HepG2 (cell line): Measurements from ENCODE around the gene C22orf31. TPM values are rescaled to one million over a fixed set of nuclear protein-coding genes. Genes with fewer than 3 reads are reported as not detected.

Experiments used
- ATAC-seq: fragments of 200-7000 bp; cut with Tn5 transposase; 3 replicates; pipeline ENCODE4 v1.9.1; 2020; ENCODE audit warnings: mild to moderate bottlenecking, moderate library complexity
- BruUV-seq: library from RNA; stranded (reverse); fragments of 400-500 nt; replicated peaks from 2 replicates; lab custom pipeline; 2021; lab: Mats Ljungman, UMichigan
- CTCF ChIA-PET: fragments of 300-600 bp; formaldehyde crosslinking; extraction: SDS; loops from one replicate; lab custom pipeline; 2021; ENCODE audit warnings: low total read pairs, inconsistent platforms, low intra/inter-chr PET ratio; lab: Yijun Ruan, JAX
- POLR2A ChIA-PET: fragments of 350-600 bp; sonication (Branson Sonifier 250); formaldehyde crosslinking; loops from one replicate; lab custom pipeline; 2020; ENCODE audit warnings: antibody characterized with exemption, inconsistent platforms; lab: Yijun Ruan, JAX
- DNase-seq: peaks from one replicate; pipeline ENCODE4 v3.0.0-alpha.2; 2015; ENCODE audit warnings: low spot score
- FAIRE-seq: peaks from 3 replicates; lab custom pipeline; 2011; peaks lifted over from hg19 to GRCh38; lab: Jason Lieb, UNC
- H2AFZ ChIP-seq: one replicate; pipeline ENCODE4 v1.6.1; 2011; ENCODE audit warnings: low read length, inconsistent platforms
- H3K27ac ChIP-seq: fragments of 300-600 bp; 3 replicates; pipeline ENCODE4 v1.8.0; 2011; ENCODE audit warnings: mixed run types, mild to moderate bottlenecking, mixed read lengths, low read length, inconsistent platforms; ENCODE audit not compliant: insufficient read depth; ENCODE audit errors: extremely low read length
- H3K27me3 ChIP-seq, 2 experiments: fragments of 200-600 bp in 1 of 2; 2 replicates in 1 of 2; 3 replicates in 1 of 2; pipeline versions ENCODE4 v1.6.0 to v1.8.0; 2011; ENCODE audit warnings: low read length in 2 of 2, mild to moderate bottlenecking in 2 of 2, moderate library complexity in 2 of 2, inconsistent platforms in 1 of 2; ENCODE audit not compliant: insufficient read depth in 2 of 2, control insufficient read depth in 1 of 2
- H3K36me3 ChIP-seq, 2 experiments: fragments of 200-600 bp in 1 of 2; replicated peaks in 1 of 2; 2 replicates in 1 of 2; 3 replicates in 1 of 2; pipeline versions ENCODE4 v1.5.1 to v1.8.0; 2011; ENCODE audit warnings: low read length in 2 of 2, inconsistent platforms in 1 of 2; ENCODE audit not compliant: insufficient read depth in 2 of 2, control insufficient read depth in 1 of 2
- H3K4me1 ChIP-seq: 2 replicates; pipeline ENCODE4 v1.5.1; 2012; ENCODE audit warnings: low read length, inconsistent platforms; ENCODE audit not compliant: insufficient read depth
- H3K4me2 ChIP-seq: 2 replicates; pipeline ENCODE4 v1.6.0; 2011; ENCODE audit warnings: low read depth, low read length, inconsistent platforms
- H3K4me3 ChIP-seq, 3 experiments: fragments of 200-600 bp in 1 of 3; sonication (generic), shearing (Covaris generic) in 1 of 3; replicated peaks in 1 of 3; 2 replicates each; pipeline ENCODE4 v1.5.1; 2011 to 2016; ENCODE audit warnings: low read length in 3 of 3, inconsistent platforms in 2 of 3, low read depth in 2 of 3, mild to moderate bottlenecking in 2 of 3, control low read depth in 1 of 3, mixed read lengths in 1 of 3; ENCODE audit not compliant: insufficient read depth in 1 of 3
- H3K79me2 ChIP-seq: one replicate; pipeline ENCODE4 v1.6.1; 2011; ENCODE audit warnings: low read length, inconsistent platforms; ENCODE audit not compliant: insufficient read depth
- H3K9ac ChIP-seq: 2 replicates; pipeline ENCODE4 v1.6.0; 2011; ENCODE audit warnings: mild to moderate bottlenecking, low read depth, low read length, inconsistent platforms; ENCODE audit not compliant: insufficient read depth
- H3K9me3 ChIP-seq: 2 replicates; pipeline ENCODE4 v1.5.1; 2012; ENCODE audit warnings: mild to moderate bottlenecking, low read length
- H4K20me1 ChIP-seq: 2 replicates; pipeline ENCODE4 v1.6.0; 2011; ENCODE audit warnings: inconsistent platforms, mild to moderate bottlenecking, low read length, moderate library complexity; ENCODE audit not compliant: insufficient read depth
- AGO2 ChIP-seq: fragments of 200-400 bp; formaldehyde crosslinking; optimal IDR thresholded peaks from 2 replicates; pipeline ENCODE3; 2017; ENCODE audit warnings: mild to moderate bottlenecking, low read depth, low read length, moderate library complexity
- CTCF ChIP-seq: sonication (generic); formaldehyde crosslinking; IDR thresholded peaks from 2 replicates; pipeline ENCODE4 v1.5.0; 2020; ENCODE audit warnings: mild to moderate bottlenecking, missing genetic modification reagents, moderate library complexity
- EED ChIP-seq: sonication (generic); formaldehyde crosslinking; IDR thresholded peaks from 2 replicates; pipeline ENCODE4 v1.5.0; 2020; ENCODE audit warnings: mild to moderate bottlenecking, missing genetic modification reagents
- ESRRA ChIP-seq: sonication (generic); formaldehyde crosslinking; IDR thresholded peaks from 2 replicates; pipeline ENCODE4 v1.5.1; 2020; ENCODE audit warnings: mild to moderate bottlenecking, low read depth, missing genetic modification reagents
- MXI1 ChIP-seq: IDR thresholded peaks from 3 replicates; pipeline ENCODE4 v1.6.1; 2012; ENCODE audit warnings: low read depth, low read length, inconsistent platforms, borderline replicate concordance
- POLR2A ChIP-seq, 2 experiments: IDR thresholded peaks; 2 replicates each; pipeline ENCODE4 v1.6.1; 2011; ENCODE audit warnings: low read depth in 2 of 2, low read length in 2 of 2, mild to moderate bottlenecking in 1 of 2, moderate library complexity in 1 of 2; ENCODE audit not compliant: insufficient read depth in 1 of 2
- RBM22 ChIP-seq: fragments of 200-400 bp; formaldehyde crosslinking; optimal IDR thresholded peaks from 2 replicates; pipeline ENCODE3; 2017; ENCODE audit warnings: mild to moderate bottlenecking, low read length, moderate library complexity
- TRIM22 ChIP-seq: fragments of 450-650 bp; IDR thresholded peaks from 2 replicates; pipeline ENCODE4 v1.6.1; 2017
- ZBTB33 ChIP-seq: sonication (generic); formaldehyde crosslinking; IDR thresholded peaks from 2 replicates; pipeline ENCODE4 v1.4.0; 2020; ENCODE audit warnings: missing genetic modification reagents
- ZBTB38 ChIP-seq: sonication (generic); formaldehyde crosslinking; IDR thresholded peaks from 2 replicates; pipeline ENCODE4 v1.5.1; 2020; ENCODE audit warnings: mild to moderate bottlenecking, missing genetic modification reagents
- ZFP36L2 ChIP-seq: sonication (generic); formaldehyde crosslinking; IDR thresholded peaks from 2 replicates; pipeline ENCODE4 v1.4.0; 2020; ENCODE audit warnings: missing genetic modification reagents
- WGBS: methylation state at CpG from one replicate; pipeline ENCODE4 v1.1.6; 2017; ENCODE audit warnings: low lambda C conversion rate; 5-methylcytosine and 5-hydroxymethylcytosine counted together
- in situ Hi-C: cut with HindIII; loops from 2 replicates; pipeline ENCODE4 v1.10.0; 2017; ENCODE audit warnings: low pct_unique_long_range_greater_than_20kb; ENCODE audit not compliant: extremely low pct_ligation_motif_present
- intact Hi-C: fragments of 100-400 bp; cut with micrococcal nuclease; formaldehyde crosslinking; loops from one replicate; pipeline ENCODE4 v1.10.0; 2022; ENCODE audit not compliant: unreplicated experiment
- polyA plus RNA-seq, 8 experiments: library from polyadenylated mRNA; depleted of rRNA in 3 of 8; stranded (reverse) in 7 of 8; unstranded in 1 of 8; fragments of >200 nt; fragmentation: Illumina TruSeq in 4 of 8; extraction: Trizol in 4 of 8; gene quantifications; 2 replicates each; pipeline versions ENCODE4 v1.2.1 to v1.2.3, GENCODE V29; 2011 to 2016; ENCODE audit warnings: low read depth in 4 of 8, missing spikeins in 1 of 8, mixed read lengths in 1 of 8; ENCODE audit not compliant: insufficient read depth in 1 of 8
- total RNA-seq, 5 experiments: library from RNA; depleted of rRNA; stranded (reverse); fragments of >200 nt; fragmentation: Illumina TruSeq; extraction: Trizol; gene quantifications; 2 replicates each; pipeline ENCODE4 v1.2.3, GENCODE V29; 2016; ENCODE audit warnings: low read depth in 1 of 5

C22orf31 gene
- total and polyA plus RNA-seq, 2 of the 13 experiments (the other 11 are each of a cell fraction or from before 2014, with no cell fraction given) = not detected

- no peaks in the 10 kb centered on the region for H3K9me3 ChIP-seq
- DNase-seq (no peak), FAIRE-seq (no peak), ATAC-seq (peak; percentile 6; the same call in 2 of the 3 replicates)
- in situ Hi-C loops = no loop called here
- no peaks in the 10 kb centered on the region for H3K79me2 ChIP-seq
- intact Hi-C loops = no loop called here
- 95% methylated on average over 15 of the region's 38 CpGs for WGBS
- H3K27ac ChIP-seq = no peak overlapping the region
- ChIA-PET CTCF (no interaction called here), POLR2A (no interaction called here)
- peaks cover 49 to 65% of the 10 kb centered on the region in 2 experiments for H3K36me3 ChIP-seq
- BruUV-seq = no TSS peak
- H3K9ac ChIP-seq = no peak overlapping the region
- H3K4me3 ChIP-seq = no peak overlapping the region
- no peaks in the 10 kb centered on the region for H3K27me3 ChIP-seq
- H2AFZ ChIP-seq = no peak overlapping the region
- H4K20me1 ChIP-seq = peaks cover 7% of the 10 kb centered on the region; the same call in 1 of the 2 replicates
- no peak for TF ChIP-seq TRIM22
- peak; percentile 68 for TF ChIP-seq AGO2
- TF ChIP-seq POLR2A (IDR thresholded peaks at IDR 0.05; ENCODE audit: insufficient read depth in 1 of 2, low read depth in 2 of 2, low read length in 2 of 2) = no peak
- no peak for TF ChIP-seq EED (CRISPR knock-in tag)
- H3K4me2 ChIP-seq = no peak overlapping the region
- H3K4me1 ChIP-seq = peaks cover 26% of the 10 kb centered on the region
These were observed 11.9 kb downstream of the C22orf31 start for GRCh38 chr22:29049655-29050263.

GRCh38 chr22:29048822-29049654 is 12.6 kb downstream of the C22orf31 start:
- no peaks in the 10 kb centered on the region for H3K27me3 ChIP-seq
- DNase-seq (no peak), ATAC-seq (no peak), FAIRE-seq (no peak)
- H3K9me3 ChIP-seq = no peaks in the 10 kb centered on the region
- intact Hi-C loops = no loop called here
- ChIA-PET CTCF (no interaction called here), POLR2A (no interaction called here)
- in situ Hi-C loops = no loop called here
- no TSS peak for BruUV-seq
- H3K4me3 ChIP-seq = no peak overlapping the region
- no peak overlapping the region for H3K27ac ChIP-seq
- WGBS = 96% methylated on average over 28 of the region's 31 CpGs
- peaks cover 26% of the 10 kb centered on the region for H3K4me1 ChIP-seq
- H3K36me3 ChIP-seq = peaks cover 53 to 72% of the 10 kb centered on the region in 2 experiments
- H4K20me1 ChIP-seq = peaks cover 5% of the 10 kb centered on the region; the same call in 1 of the 2 replicates
- no peaks in the 10 kb centered on the region for H3K79me2 ChIP-seq
- H3K9ac ChIP-seq = no peak overlapping the region
- no peak overlapping the region for H3K4me2 ChIP-seq
- H2AFZ ChIP-seq = no peak overlapping the region
- TF ChIP-seq ZBTB38 (CRISPR knock-in tag) = 0 out of 2 replicates have a peak, but pooled peaks have one; percentile 7
- TF ChIP-seq RBM22 = peak; percentile 92
- no peak for TF ChIP-seq ESRRA (CRISPR knock-in tag)
- TF ChIP-seq CTCF (CRISPR knock-in tag) = no peak
- no peak for TF ChIP-seq ZFP36L2 (CRISPR knock-in tag)
- no peak for TF ChIP-seq MXI1
- TF ChIP-seq ZBTB33 (CRISPR knock-in tag) = no peak
